ENCODE measurements around the gene MLC1.
"Not testable (repeated sequence)": the region's sequence is repeated elsewhere in the genome, so short reads cannot be mapped to it uniquely, and the experiment has no call there.

MLC1 gene

GRCh38 chr22:50101870-50102565 lies 16.8 kb upstream of the MLC1 start:
- H3K9me3 ChIP-seq (ENCODE audit: control insufficient read depth, low read length) = no peaks in the 10 kb centered on the region
- WGBS, 2 experiments (ENCODE audit: insufficient coverage in 2 of 2) = 84 to 93% methylated on average over 7 to 9 of the region's 10 CpGs

DNA sequence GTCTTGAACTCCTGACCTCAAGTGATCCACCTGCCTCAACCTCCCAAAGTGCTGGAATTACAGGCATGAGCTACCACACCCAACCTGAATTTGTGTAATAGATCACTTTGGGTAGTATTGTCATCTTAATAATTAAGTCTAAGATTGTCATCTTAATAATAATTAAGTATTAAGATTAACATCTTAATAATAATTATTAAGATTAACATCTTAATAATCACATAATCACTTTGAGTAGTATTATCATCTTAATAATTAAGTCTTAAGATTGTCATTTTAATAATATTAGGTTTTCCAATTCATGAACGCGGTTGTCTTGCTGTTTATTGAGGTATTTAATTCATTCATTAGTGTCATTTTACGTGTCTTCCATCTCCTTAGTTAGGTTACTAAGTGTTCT lies 12.8 kb upstream of the MLC1 start:
- Histone ChIP-seq H3K27ac (ENCODE audit: low read depth, low read length, severe bottlenecking) (no peak overlapping the region), H3K4me1 (ENCODE audit: control insufficient read depth, insufficient read depth, low read length, poor library complexity, severe bottlenecking) (no peaks in the 10 kb centered on the region), H3K9me3 (ENCODE audit: control insufficient read depth, low read length) (no peaks in the 10 kb centered on the region), H3K36me3 (ENCODE audit: control insufficient read depth, insufficient read depth, low read length) (no peaks in the 10 kb centered on the region), H3K4me3 (ENCODE audit: extremely low read depth, insufficient read depth, low read length, poor library complexity, severe bottlenecking) (no peak overlapping the region)
- no CpG with 5 or more reads among the region's 3 CpGs for WGBS, 2 experiments (ENCODE audit: insufficient coverage in 2 of 2)

More at GRCh38 chr22:50101870-50102565, 16.8 kb upstream of the MLC1 start:
- no peak overlapping the region for H3K27ac ChIP-seq (ENCODE audit: low read depth, low read length, severe bottlenecking)
- H3K4me3 ChIP-seq (ENCODE audit: extremely low read depth, insufficient read depth, low read length, poor library complexity, severe bottlenecking) = no peak overlapping the region
- no peaks in the 10 kb centered on the region for H3K36me3 ChIP-seq (ENCODE audit: control insufficient read depth, insufficient read depth, low read length)
- no peaks in the 10 kb centered on the region for H3K4me1 ChIP-seq (ENCODE audit: control insufficient read depth, insufficient read depth, low read length, poor library complexity, severe bottlenecking)

GRCh38 chr22:50092342-50092741 lies 7.1 kb upstream of the MLC1 start:
- Histone ChIP-seq H3K4me3 (ENCODE audit: extremely low read depth, insufficient read depth, low read length, poor library complexity, severe bottlenecking) (no peak overlapping the region), H3K9me3 (ENCODE audit: control insufficient read depth, low read length) (no peaks in the 10 kb centered on the region), H3K4me1 (ENCODE audit: control insufficient read depth, insufficient read depth, low read length, poor library complexity, severe bottlenecking) (no peaks in the 10 kb centered on the region), H3K36me3 (ENCODE audit: control insufficient read depth, insufficient read depth, low read length) (no peaks in the 10 kb centered on the region), H3K27ac (ENCODE audit: low read depth, low read length, severe bottlenecking) (no peak overlapping the region)
- 89 to 93% methylated on average over 5 of the region's 5 CpGs for WGBS, 2 experiments (ENCODE audit: insufficient coverage in 2 of 2)

GRCh38 chr22:50091092-50091768 lies 6.0 kb upstream of the MLC1 start:
- Histone ChIP-seq H3K4me1 (ENCODE audit: control insufficient read depth, insufficient read depth, low read length, poor library complexity, severe bottlenecking) (no peaks in the 10 kb centered on the region), H3K36me3 (ENCODE audit: control insufficient read depth, insufficient read depth, low read length) (no peaks in the 10 kb centered on the region), H3K4me3 (ENCODE audit: extremely low read depth, insufficient read depth, low read length, poor library complexity, severe bottlenecking) (no peak overlapping the region), H3K27ac (ENCODE audit: low read depth, low read length, severe bottlenecking) (no peak overlapping the region), H3K9me3 (ENCODE audit: control insufficient read depth, low read length) (no peaks in the 10 kb centered on the region)
- WGBS, 2 experiments (ENCODE audit: insufficient coverage in 2 of 2) = 93 to 94% methylated on average over 29 of the region's 29 CpGs

- no peak overlapping the region for H3K27ac ChIP-seq (ENCODE audit: low read depth, low read length, severe bottlenecking)
- no peak overlapping the region for H3K4me3 ChIP-seq (ENCODE audit: extremely low read depth, insufficient read depth, low read length, poor library complexity, severe bottlenecking)
- H3K36me3 ChIP-seq (ENCODE audit: control insufficient read depth, insufficient read depth, low read length) = no peaks in the 10 kb centered on the region
- no peaks in the 10 kb centered on the region for H3K9me3 ChIP-seq (ENCODE audit: control insufficient read depth, low read length)
- H3K4me1 ChIP-seq (ENCODE audit: control insufficient read depth, insufficient read depth, low read length, poor library complexity, severe bottlenecking) = peaks cover 3% of the 10 kb centered on the region
- WGBS, 2 experiments (ENCODE audit: insufficient coverage in 2 of 2) = 90 to 98% methylated on average over 15 to 20 of the region's 22 CpGs
Observed at GRCh38 chr22:50090412-50090714, 5.1 kb upstream of the MLC1 start.

GRCh38 chr22:50089682-50090411 lies 4.6 kb upstream of the MLC1 start, which contains the start of gene MOV10L1:
Gene MOV10L1, plus strand, starts transcription at chr22:50090006. Its CDS starts 83 bp downstream, at chr22:50090089.
- Histone ChIP-seq H3K9me3 (ENCODE audit: control insufficient read depth, low read length) (no peaks in the 10 kb centered on the region), H3K27ac (ENCODE audit: low read depth, low read length, severe bottlenecking) (no peak within 1 kb of the TSS), H3K4me3 (ENCODE audit: extremely low read depth, insufficient read depth, low read length, poor library complexity, severe bottlenecking) (no peak within 1 kb of the TSS), H3K4me1 (ENCODE audit: control insufficient read depth, insufficient read depth, low read length, poor library complexity, severe bottlenecking) (peaks cover 5% of the 10 kb centered on the region), H3K36me3 (ENCODE audit: control insufficient read depth, insufficient read depth, low read length) (no peaks in the 10 kb centered on the region)
- 94 to 95% methylated on average over 68 to 83 of the region's 83 CpGs for WGBS, 2 experiments (ENCODE audit: insufficient coverage in 2 of 2)

DNA sequence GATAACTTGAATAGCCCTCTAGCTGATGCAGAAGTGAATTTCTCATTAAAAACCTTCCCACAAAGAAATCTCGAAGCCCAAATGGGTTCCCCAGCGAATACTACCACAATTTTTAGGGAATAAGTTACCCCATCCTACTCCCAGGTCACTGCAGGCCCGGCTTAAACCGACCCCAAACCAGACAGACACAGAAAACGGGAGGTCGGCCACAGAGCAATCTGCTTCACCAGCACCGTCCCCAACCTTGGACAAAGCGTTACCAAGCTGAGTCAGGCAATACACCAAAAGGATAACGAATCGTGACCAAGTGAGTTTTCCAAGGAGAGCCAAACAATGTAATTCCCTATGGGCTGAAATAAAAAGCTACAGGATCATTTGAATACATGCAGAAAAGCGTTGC lies 4.0 kb upstream of the MLC1 start:
- 95 to 98% methylated on average over 9 to 10 of the region's 11 CpGs for WGBS, 2 experiments (ENCODE audit: insufficient coverage in 2 of 2)
- no peak overlapping the region for H3K4me3 ChIP-seq (ENCODE audit: extremely low read depth, insufficient read depth, low read length, poor library complexity, severe bottlenecking)
- H3K9me3 ChIP-seq (ENCODE audit: control insufficient read depth, low read length) = no peaks in the 10 kb centered on the region
- H3K4me1 ChIP-seq (ENCODE audit: control insufficient read depth, insufficient read depth, low read length, poor library complexity, severe bottlenecking) = peaks cover 5% of the 10 kb centered on the region
- H3K36me3 ChIP-seq (ENCODE audit: control insufficient read depth, insufficient read depth, low read length) = no peaks in the 10 kb centered on the region
- no peak overlapping the region for H3K27ac ChIP-seq (ENCODE audit: low read depth, low read length, severe bottlenecking)

- no peak overlapping the region for H3K27ac ChIP-seq (ENCODE audit: low read depth, low read length, severe bottlenecking)
- 60 to 94% methylated on average over 1 to 5 of the region's 12 CpGs for WGBS, 2 experiments (ENCODE audit: insufficient coverage in 2 of 2)
- H3K9me3 ChIP-seq (ENCODE audit: control insufficient read depth, low read length) = no peaks in the 10 kb centered on the region
Observed at GRCh38 chr22:50088096-50088495, 2.9 kb upstream of the MLC1 start.

DNA sequence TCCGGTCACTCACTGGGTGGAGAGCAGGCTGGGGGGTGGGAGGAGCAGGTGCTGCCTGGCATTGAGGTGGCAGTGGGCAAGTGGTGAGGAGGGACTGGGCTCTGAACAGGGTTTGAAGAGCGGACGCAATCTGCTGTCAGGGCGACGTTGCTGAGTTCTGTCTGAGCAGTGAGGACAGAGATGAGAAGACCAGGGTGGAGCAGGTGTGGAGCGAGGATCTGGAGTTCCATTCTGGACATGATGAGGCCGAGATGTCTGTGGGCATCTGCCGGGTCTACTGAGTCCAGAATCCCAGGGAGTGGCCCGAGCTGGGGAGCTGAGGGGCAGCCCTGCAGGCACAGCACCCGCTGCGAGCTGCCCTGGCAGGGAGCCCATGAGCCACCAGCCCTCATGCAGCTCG lies 2.4 kb upstream of the MLC1 start:
- 91 to 97% methylated on average over 11 to 12 of the region's 12 CpGs for whole genome bisulfite sequencing, 2 experiments (ENCODE audit: insufficient coverage in 2 of 2)
- Histone ChIP-seq H3K27ac (ENCODE audit: low read depth, low read length, severe bottlenecking) (no peak overlapping the region), H3K4me1 (ENCODE audit: control insufficient read depth, insufficient read depth, low read length, poor library complexity, severe bottlenecking) (peaks cover 11% of the 10 kb centered on the region), H3K36me3 (ENCODE audit: control insufficient read depth, insufficient read depth, low read length) (no peaks in the 10 kb centered on the region), H3K9me3 (ENCODE audit: control insufficient read depth, low read length) (no peaks in the 10 kb centered on the region), H3K4me3 (ENCODE audit: extremely low read depth, insufficient read depth, low read length, poor library complexity, severe bottlenecking) (no peak overlapping the region)

More at GRCh38 chr22:50088096-50088495, 2.9 kb upstream of the MLC1 start:
- Histone ChIP-seq H3K4me1 (ENCODE audit: control insufficient read depth, insufficient read depth, low read length, poor library complexity, severe bottlenecking) (peaks cover 11% of the 10 kb centered on the region), H3K36me3 (ENCODE audit: control insufficient read depth, insufficient read depth, low read length) (no peaks in the 10 kb centered on the region), H3K4me3 (ENCODE audit: extremely low read depth, insufficient read depth, low read length, poor library complexity, severe bottlenecking) (no peak overlapping the region)

GRCh38 chr22:50086975-50087374 lies 1.7 kb upstream of the MLC1 start:
- H3K9me3 ChIP-seq (ENCODE audit: control insufficient read depth, low read length); H3K27ac ChIP-seq (ENCODE audit: low read depth, low read length, severe bottlenecking); H3K36me3 ChIP-seq (ENCODE audit: control insufficient read depth, insufficient read depth, low read length); H3K4me3 ChIP-seq (ENCODE audit: extremely low read depth, insufficient read depth, low read length, poor library complexity, severe bottlenecking): not testable (repeated sequence)
- 80 to 100% methylated on average over 1 of the region's 4 CpGs for WGBS, 2 experiments (ENCODE audit: insufficient coverage in 2 of 2)
- peaks cover 11% of the 10 kb centered on the region for H3K4me1 ChIP-seq (ENCODE audit: control insufficient read depth, insufficient read depth, low read length, poor library complexity, severe bottlenecking)
